Measurements from ENCODE around the gene FNIP1.
"Not testable (repeated sequence)": the region's sequence is repeated elsewhere in the genome, so short reads cannot be mapped to it uniquely, and the experiment has no call there.

The FNIP1 gene

GRCh38 chr5:131786900-131787692 lies 9.7 kb downstream of the FNIP1 start:
- DNase-seq: no peak

- no peak for DNase-seq
These were observed 10.8 kb downstream of the FNIP1 start for GRCh38 chr5:131786036-131786435.

- no peak for DNase-seq
These were observed 12.9 kb downstream of the FNIP1 start for GRCh38 chr5:131783874-131784273.

DNA sequence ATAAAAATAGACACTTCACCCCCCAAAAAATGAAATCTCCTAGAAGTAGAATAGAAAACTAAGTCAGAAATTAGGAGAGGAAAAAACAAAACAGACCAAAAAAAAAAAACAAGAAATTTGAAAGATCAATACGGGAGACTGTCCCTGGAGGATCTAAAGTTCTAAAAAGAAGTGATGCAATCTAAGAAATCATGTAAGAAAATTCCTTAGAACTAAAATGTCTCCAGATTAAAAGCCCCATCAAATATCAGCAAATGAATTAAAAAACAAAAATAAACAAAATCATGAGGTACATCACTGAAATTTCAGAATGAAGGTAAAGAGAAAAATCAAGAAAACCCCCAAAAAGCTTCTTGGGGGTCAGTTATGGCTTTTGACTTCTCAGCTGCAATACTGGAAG lies 13.5 kb downstream of the FNIP1 start:
- no peak for DNase-seq

- DNase-seq: no peak
These were observed 14.1 kb downstream of the FNIP1 start for GRCh38 chr5:131782717-131783116.

DNA sequence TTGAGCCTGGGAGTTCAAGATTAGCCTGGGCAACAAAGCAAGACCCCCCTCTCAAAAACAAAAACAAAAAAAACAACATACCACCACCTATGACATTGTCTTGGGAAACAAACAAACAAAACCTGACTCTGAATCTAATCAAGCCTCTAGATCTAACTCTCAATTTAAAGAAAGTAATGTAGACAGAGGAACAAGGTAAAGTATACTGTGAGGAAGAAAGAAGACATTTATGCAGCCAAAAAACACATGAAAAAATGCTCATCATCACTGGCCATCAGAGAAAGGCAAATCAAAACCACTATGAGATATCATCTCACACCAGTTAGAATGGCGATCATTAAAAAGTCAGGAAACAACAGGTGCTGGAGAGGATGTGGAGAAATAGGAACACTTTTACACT lies 18.7 kb downstream of the FNIP1 start:
- DNase-seq: not testable (repeated sequence)

- no peak for DNase-seq
These were observed 20.4 kb downstream of the FNIP1 start for GRCh38 chr5:131776450-131776849.

- DNase-seq: no peak
These were observed 22.0 kb downstream of the FNIP1 start for GRCh38 chr5:131774652-131775367.

GRCh38 chr5:131773805-131774204 lies 23.0 kb downstream of the FNIP1 start:
- DNase-seq: no peak

GRCh38 chr5:131771692-131772091 lies 25.1 kb downstream of the FNIP1 start:
- DNase-seq: no peak

DNA sequence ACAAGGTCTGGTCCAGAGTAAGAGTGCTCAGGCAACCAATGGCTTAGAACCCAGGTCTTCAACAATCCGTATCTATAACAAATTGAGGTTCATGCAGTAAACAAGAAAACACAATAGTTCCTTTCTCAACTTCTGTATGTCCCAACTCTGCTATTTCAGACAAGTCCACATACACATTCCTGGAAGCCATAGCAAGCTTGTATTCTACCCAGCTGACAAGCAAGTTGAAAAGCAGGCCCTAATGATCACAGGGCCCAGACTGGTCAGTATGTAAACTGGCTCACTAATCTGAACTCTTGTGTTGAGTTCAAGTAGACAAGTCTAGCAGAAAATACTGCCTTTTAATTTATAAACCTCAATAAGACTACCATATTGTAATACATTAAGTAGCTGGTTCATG lies 26.9 kb downstream of the FNIP1 start:
- DNase-seq: no peak

DNA sequence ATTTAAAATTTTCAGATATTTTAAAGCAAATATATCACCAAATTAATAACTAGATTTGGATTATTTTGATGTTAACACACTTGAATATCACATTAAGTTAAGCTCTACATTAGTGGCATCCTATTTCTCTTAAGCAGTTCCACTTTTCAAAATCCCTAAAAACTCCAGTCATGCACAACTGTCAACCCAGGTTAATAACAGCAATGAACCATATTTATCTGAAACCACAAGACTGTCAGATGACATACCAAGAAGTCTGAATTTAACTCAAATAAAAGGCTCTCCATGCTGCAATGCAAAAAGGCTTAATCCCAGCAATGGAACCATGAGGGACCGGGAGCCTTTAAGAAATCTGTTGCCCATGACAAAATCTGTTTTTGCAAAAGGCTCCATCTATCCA lies 27.5 kb downstream of the FNIP1 start:
- DNase-seq: no peak

GRCh38 chr5:131767891-131768290 lies 28.9 kb downstream of the FNIP1 start:
- no peak for DNase-seq

DNA sequence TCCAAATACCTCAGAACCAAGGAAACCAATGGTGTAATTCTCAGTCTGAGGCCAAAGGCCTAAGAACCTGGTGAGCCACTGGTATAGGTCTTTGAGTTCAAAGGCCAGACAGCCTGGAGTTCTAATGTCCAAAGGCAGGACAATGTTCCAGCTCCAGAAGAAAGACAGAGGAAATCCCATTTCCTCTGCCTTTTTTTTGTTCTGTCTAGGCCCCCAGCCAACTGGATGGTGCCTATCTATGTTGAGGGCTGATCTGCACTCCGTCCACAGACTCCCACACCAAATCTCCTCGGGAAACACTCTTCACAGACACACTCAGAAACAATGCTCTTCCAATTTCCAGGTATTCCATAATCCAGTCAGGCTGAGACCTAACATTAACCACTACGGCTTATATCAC lies 30.1 kb downstream of the FNIP1 start:
- no peak for DNase-seq

GRCh38 chr5:131765261-131765660 lies 31.6 kb downstream of the FNIP1 start:
- no peak for DNase-seq

DNA sequence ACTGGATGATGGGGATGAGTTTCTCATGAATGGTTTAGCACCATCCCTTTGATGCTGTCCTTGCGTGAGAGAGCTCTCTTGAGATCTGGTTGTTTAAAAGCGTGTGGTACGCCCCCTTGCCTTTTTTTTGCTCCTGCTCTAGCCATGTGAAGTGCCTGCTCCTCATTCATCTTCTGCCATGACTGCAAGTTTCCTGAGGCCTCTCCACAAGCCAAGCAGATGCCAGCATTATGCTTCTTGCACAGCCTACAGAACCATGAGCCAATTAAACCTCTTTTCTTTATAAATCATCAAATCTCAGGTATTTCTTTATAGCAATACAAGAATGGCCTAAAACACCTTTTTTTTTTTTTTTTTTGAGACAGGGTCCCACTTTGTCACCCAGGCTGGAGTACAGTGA lies 32.8 kb downstream of the FNIP1 start:
- no peak for DNase-seq

GRCh38 chr5:131760793-131761192 lies 36.0 kb downstream of the FNIP1 start:
- DNase-seq: no peak

GRCh38 chr5:131759704-131760103 lies 37.1 kb downstream of the FNIP1 start:
- DNase-seq: no peak

- DNase-seq: no peak
These were observed 38.3 kb downstream of the FNIP1 start for GRCh38 chr5:131758520-131758900.

DNA sequence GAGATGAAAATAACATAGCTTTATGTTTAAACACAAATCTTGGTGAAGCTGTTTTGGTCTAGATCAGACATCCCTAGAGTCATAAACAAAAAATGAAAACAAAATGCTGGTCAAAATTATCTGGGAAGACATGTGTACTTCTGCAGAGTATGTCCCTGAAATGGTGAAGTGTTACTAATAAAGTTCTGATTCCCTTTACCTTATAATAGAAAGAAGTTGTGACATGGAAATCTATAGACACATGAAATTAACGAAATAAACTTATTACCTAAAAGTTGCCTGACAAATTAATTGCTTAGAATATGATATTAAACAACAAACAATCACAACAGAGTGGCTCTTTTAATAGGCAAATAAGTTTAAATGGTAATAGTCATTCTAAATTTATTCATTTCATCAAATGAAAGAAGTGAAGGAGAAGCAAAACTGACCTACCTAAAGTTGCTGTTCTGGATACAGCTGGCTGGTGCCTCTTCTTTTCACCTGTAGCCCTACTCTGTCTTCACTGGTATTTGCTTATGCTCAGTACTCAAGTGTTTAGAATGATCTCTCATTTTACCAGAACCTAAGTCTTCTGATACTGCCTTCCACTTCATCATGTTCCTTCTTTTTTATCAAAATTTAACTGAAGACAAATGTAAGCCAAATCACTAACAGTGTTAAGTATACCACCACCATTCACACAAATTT lies 38.8 kb downstream of the FNIP1 start:
- DNase-seq: no peak

DNA sequence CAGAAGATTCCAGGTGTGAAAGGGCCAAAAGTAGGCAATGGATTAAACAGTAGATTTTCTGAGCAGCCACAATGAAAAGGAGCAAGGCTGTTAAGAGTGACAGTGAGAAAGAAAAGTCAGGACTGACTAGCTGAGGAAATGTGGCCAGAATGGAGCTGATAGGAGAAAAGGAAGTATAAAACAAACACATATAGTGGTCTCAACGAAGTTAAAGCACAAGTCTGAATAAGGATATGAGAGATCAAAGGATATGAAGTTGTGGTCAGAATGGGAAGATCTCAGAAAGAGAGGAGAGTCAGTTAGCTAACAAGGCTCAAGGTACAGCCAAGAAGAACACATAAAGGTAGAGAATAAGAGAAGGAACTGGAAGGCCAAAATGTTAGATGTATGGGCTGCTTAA lies 39.9 kb downstream of the FNIP1 start:
- no peak for DNase-seq

GRCh38 chr5:131754363-131754762 lies 42.5 kb downstream of the FNIP1 start:
- DNase-seq: no peak

- DNase-seq: no peak
These were observed 45.3 kb downstream of the FNIP1 start for GRCh38 chr5:131751506-131751905.
